Measurements from ENCODE around the gene PLA2G4B.

Gene PLA2G4B

GRCh38 chr15:41872166-41872747, 33.6 kb downstream of the PLA2G4B start:
- TF ChIP-seq, protein P1, sequence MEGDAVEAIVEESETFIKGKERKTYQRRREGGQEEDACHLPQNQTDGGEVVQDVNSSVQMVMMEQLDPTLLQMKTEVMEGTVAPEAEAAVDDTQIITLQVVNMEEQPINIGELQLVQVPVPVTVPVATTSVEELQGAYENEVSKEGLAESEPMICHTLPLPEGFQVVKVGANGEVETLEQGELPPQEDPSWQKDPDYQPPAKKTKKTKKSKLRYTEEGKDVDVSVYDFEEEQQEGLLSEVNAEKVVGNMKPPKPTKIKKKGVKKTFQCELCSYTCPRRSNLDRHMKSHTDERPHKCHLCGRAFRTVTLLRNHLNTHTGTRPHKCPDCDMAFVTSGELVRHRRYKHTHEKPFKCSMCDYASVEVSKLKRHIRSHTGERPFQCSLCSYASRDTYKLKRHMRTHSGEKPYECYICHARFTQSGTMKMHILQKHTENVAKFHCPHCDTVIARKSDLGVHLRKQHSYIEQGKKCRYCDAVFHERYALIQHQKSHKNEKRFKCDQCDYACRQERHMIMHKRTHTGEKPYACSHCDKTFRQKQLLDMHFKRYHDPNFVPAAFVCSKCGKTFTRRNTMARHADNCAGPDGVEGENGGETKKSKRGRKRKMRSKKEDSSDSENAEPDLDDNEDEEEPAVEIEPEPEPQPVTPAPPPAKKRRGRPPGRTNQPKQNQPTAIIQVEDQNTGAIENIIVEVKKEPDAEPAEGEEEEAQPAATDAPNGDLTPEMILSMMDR (IDR thresholded peaks at IDR 0.05; ENCODE audit: low read depth, low read length, missing control alignments), result no peak
- no peak for DNase-seq (ENCODE audit: extremely low read depth, low read depth)
- no peak overlapping the region for H3K4me3 ChIP-seq (replicated peaks; ENCODE audit: low read depth, low read length)

GRCh38 chr15:41873711-41874110, 35.1 kb downstream of the PLA2G4B start:
- H3K4me3 ChIP-seq (replicated peaks; ENCODE audit: low read depth, low read length), result no peak overlapping the region
- TF ChIP-seq, protein P1 (IDR thresholded peaks at IDR 0.05; ENCODE audit: low read depth, low read length, missing control alignments), result no peak
- DNase-seq (ENCODE audit: extremely low read depth, low read depth), result no peak

- no peak overlapping the region for H3K4me3 ChIP-seq (replicated peaks; ENCODE audit: low read depth, low read length)
- TF ChIP-seq, protein P1 (IDR thresholded peaks at IDR 0.05; ENCODE audit: low read depth, low read length, missing control alignments), result no peak
- DNase-seq (ENCODE audit: extremely low read depth, low read depth), result no peak
Observed at GRCh38 chr15:41874736-41875135, 36.1 kb downstream of the PLA2G4B start.

GRCh38 chr15:41876007-41876406, 37.4 kb downstream of the PLA2G4B start:
- H3K4me3 ChIP-seq (replicated peaks; ENCODE audit: low read depth, low read length), result no peak overlapping the region
- DNase-seq (ENCODE audit: extremely low read depth, low read depth), result no peak
- TF ChIP-seq, protein P1 (IDR thresholded peaks at IDR 0.05; ENCODE audit: low read depth, low read length, missing control alignments), result no peak

- no peak for DNase-seq (ENCODE audit: extremely low read depth, low read depth)
- TF ChIP-seq, protein P1 (IDR thresholded peaks at IDR 0.05; ENCODE audit: low read depth, low read length, missing control alignments), result no peak
- H3K4me3 ChIP-seq (replicated peaks; ENCODE audit: low read depth, low read length), result no peak overlapping the region
Observed at GRCh38 chr15:41876689-41877088, 38.0 kb downstream of the PLA2G4B start.

DNA sequence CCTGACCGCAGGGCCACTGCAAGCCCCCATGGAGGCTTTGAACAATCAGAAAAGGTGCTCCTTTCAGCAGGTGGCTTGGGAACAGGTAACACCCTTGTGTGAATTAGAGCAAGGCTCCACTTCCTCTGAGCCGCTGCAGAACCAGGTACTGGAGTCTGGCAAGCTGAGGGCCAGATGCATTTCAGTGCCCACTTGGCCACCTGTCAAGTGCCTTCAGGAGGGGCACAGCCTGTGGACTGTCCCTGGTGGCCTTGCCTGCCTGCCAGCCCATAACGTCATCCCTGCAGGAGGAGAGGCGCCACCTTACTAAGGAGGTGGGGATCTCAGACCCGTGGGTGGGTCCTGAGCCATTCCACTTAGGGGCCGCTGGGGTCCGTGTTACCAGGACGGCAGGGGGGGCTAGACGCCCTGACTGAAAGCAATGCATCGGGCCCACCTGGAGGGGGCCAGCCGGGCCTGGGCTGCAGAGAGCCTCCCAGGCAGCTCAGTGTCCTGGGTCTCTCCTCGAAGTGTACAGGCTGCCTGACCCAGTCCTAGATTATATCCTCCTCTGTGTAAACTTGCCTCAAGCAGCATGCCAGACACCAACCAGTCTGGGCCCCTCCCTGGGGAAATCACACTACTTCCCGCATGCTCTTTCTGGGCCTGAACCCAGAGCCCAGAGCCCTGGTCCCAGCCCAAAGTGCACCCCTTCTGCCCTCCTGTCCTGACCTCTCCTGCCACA, 39.1 kb downstream of the PLA2G4B start:
- no peak for DNase-seq (ENCODE audit: extremely low read depth, low read depth)
- H3K4me3 ChIP-seq (replicated peaks; ENCODE audit: low read depth, low read length), result no peak overlapping the region
- TF ChIP-seq, protein P1 (IDR thresholded peaks at IDR 0.05; ENCODE audit: low read depth, low read length, missing control alignments), result no peak
